ENCODE data around the gene C17orf67. TPM values are rescaled to one million over a fixed set of nuclear protein-coding genes. Genes with fewer than 3 reads are reported as not detected.

Gene C17orf67
- total RNA-seq, 1 experiment from 2014 or later, result 0.63 TPM

DNA sequence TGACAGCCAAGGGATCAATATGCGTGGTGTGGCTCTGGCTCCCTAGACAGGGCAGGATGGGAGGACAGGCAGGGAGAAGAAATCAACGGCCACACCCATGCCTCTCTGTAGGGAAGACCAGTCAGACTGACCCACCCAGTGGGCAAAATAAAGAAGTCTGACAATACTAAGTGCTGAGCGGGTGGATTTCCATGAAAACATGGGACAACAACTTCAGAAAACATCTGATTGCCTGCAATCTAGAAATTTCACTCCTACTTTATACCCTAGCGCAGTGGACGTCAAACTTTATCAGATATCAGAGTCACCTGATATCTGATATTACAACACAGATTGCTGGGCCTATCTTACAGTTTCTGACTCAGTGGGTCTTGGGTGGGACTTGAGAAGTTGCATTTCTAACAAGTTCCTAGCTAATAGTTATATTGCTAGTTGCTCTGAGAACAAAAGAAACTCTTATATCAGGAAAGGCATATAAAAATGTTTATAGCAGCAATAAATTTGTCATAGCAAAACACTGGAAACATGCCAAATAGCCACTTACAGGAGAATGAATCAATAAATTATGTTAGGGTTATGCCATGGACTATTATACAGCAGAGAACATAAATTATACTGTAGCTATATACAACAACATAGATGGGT, 38.4 kb downstream of the C17orf67 start:
- Histone ChIP-seq H3K27me3 (no peaks in the 10 kb centered on the region), H3K9me3 (no peaks in the 10 kb centered on the region), H3K4me3 (no peak overlapping the region), H3K36me3 (no peaks in the 10 kb centered on the region)
- no peak for DNase-seq

GRCh38 chr17:56793957-56794356, 39.8 kb downstream of the C17orf67 start:
- no peaks in the 10 kb centered on the region for H3K9me3 ChIP-seq
- no peak for DNase-seq
- no peak overlapping the region for H3K4me3 ChIP-seq
- no peaks in the 10 kb centered on the region for H3K36me3 ChIP-seq
- H3K27me3 ChIP-seq, result no peaks in the 10 kb centered on the region

GRCh38 chr17:56793531-56793930, 40.2 kb downstream of the C17orf67 start:
- Histone ChIP-seq H3K4me3 (no peak overlapping the region), H3K27me3 (no peaks in the 10 kb centered on the region)
- DNase-seq, result no peak

DNA sequence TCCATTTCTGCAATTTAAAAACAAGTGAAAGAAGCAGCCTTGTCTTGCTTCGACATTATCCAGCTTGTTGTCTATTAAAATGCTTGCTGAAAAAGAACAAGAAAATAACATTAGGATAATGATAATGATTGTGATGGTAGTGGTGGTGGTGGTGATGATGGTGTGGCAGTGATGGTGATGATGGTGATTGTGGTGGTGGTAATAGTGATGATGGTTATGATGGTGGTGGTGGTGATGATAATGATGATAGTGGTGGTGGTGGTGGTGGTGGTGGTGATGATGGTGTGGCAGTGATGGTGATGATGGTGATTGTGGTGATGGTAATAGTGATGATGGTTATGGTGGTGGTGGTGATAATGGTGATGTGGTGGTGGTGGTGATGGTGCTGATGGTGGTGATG, 41.5 kb downstream of the C17orf67 start:
- Histone ChIP-seq H3K27me3 (no peaks in the 10 kb centered on the region), H3K9me3 (no peaks in the 10 kb centered on the region), H3K4me3 (no peak overlapping the region), H3K36me3 (no peaks in the 10 kb centered on the region)
- no peak for DNase-seq

More at GRCh38 chr17:56793531-56793930, 40.2 kb downstream of the C17orf67 start:
- Histone ChIP-seq H3K9me3 (no peaks in the 10 kb centered on the region), H3K36me3 (no peaks in the 10 kb centered on the region)

DNA sequence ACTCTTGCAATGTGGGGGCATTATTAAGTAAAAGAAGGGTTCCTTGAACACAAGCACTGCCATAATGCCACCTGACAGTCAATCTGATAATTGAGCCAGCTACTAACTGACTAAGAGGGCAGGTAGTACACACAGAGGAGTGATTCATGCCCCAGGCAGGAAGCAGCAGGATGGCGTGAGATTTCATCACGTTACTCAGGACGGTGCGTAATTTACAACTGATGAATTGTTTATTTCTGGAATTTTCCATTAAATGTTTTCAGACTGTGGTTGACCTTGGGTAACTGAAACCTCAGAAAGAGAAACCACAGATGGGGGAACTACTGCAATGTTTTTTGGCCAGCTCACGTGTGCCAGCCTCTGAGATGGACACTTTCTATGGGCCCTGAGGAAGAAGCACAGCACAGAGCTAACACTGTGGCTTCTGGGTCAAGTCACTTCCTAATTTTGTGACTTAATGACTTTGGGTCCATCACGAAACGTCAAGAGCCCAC, 46.7 kb downstream of the C17orf67 start:
- H3K27me3 ChIP-seq, result no peaks in the 10 kb centered on the region
- no peaks in the 10 kb centered on the region for H3K9me3 ChIP-seq
- peak; percentile 72 for DNase-seq
- no peaks in the 10 kb centered on the region for H3K36me3 ChIP-seq
- no peak overlapping the region for H3K4me3 ChIP-seq

DNA sequence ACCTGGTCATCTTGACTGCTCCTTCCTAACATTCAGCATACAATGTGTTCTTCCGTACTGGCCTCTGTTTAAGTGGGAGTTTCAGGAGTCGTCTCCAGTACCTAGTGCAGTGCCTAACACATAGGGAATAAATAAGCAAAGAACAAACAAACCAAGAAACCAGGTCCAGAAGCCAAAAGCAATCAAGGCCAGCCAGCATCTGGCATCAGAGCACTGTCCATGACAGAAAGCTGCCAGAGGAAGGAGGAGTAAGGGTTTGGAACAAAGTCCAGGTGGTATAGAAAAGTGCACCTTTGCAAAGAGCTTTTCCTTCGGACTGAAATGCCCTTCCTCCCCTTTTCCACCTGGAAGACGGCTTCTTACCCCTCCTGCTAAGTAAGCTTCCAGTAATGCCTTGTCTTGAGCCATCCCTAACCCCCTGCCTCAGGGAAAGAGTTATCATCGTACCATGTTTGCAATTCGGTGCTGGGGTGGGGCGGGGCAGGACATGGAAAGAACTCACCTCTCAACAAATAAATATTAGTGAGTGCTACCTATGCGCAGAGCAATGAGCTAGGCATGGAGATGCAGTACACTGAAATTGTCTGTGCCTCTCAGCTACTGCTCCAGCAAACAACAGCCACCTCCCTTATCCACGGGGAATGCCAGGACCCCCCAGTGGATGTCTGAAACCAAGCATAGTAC, 47.6 kb downstream of the C17orf67 start:
- Histone ChIP-seq H3K36me3 (no peaks in the 10 kb centered on the region), H3K27me3 (no peaks in the 10 kb centered on the region), H3K4me3 (no peak overlapping the region), H3K9me3 (no peaks in the 10 kb centered on the region)
- no peak for DNase-seq

GRCh38 chr17:56785405-56785804, 48.3 kb downstream of the C17orf67 start:
- no peaks in the 10 kb centered on the region for H3K9me3 ChIP-seq

DNA sequence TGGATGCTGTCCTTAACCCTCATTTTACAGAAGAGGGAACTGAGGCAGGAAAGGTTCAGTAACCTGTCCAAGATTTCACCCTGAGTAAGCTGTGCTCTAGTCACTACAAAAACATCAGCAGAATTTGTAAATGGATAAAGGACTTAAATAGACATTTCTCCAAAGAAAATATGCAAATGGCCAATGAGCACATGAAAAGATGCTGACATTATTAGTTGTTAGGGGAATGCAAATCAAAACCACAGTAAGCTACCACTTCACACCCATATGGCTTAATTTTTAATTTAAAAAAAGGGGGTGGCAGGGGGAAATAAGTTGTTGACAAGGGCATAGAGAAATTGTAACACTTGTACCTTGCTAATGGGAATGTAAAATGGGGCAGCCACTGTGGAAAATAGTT, 51.4 kb downstream of the C17orf67 start:
- DNase-seq, result no peak
- no peak overlapping the region for H3K4me3 ChIP-seq
- H3K36me3 ChIP-seq, result no peaks in the 10 kb centered on the region
- H3K27me3 ChIP-seq, result peaks cover 3% of the 10 kb centered on the region; the same call in 1 of the 2 replicates
- H3K9me3 ChIP-seq, result no peaks in the 10 kb centered on the region

More at GRCh38 chr17:56785405-56785804, 48.3 kb downstream of the C17orf67 start:
- Histone ChIP-seq H3K36me3 (no peaks in the 10 kb centered on the region), H3K4me3 (no peak overlapping the region), H3K27me3 (peaks cover 3% of the 10 kb centered on the region; the same call in 1 of the 2 replicates)
- DNase-seq, result no peak

GRCh38 chr17:56781906-56782305, 51.8 kb downstream of the C17orf67 start:
- DNase-seq, result no peak
- H3K27me3 ChIP-seq, result peaks cover 3% of the 10 kb centered on the region; the same call in 1 of the 2 replicates
- H3K36me3 ChIP-seq, result no peaks in the 10 kb centered on the region
- H3K4me3 ChIP-seq, result no peak overlapping the region
- no peaks in the 10 kb centered on the region for H3K9me3 ChIP-seq

DNA sequence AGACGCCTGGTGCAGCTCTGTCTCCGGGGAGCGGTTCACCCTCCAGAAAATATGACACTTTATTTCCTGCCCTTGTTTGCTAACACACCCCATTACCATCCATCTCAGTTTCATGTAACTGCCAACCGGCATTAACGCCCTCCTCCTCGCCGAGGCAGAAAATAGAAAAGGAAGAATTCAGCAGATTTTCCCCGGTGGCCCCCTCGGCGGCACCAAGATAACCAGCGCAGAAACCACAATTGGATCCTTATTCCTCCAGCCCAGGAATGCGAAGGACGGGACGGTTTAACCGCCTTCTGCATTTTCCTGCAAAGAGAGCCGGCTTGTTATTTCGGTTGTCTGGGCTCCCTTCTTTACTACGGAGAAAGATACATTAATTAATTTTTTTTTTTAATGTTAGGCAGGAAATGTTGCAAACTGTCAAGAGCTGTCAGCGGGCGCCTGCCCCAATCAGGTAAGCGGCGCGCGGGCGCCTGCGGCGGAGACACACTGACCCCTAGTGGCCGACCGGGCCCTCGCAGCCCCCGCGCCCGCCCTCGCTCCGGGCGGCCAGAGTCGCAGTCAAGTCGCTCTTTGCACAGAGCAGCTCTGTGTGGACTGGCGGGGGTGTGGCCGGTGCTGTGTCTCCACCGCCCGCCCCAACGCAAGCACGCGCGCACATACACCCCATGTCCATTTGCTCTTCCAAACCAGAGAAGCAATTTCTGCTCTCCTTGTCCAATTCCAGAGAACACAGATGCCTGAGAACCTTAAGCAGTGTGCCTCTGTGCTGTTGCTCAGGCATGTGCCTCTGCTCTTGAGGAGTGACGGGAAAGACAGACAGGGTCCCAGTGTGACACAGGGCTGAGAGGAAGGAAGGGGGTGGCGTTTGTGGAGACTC, 53.6 kb downstream of the C17orf67 start:
- DNase-seq, result peak; percentile 68
- Histone ChIP-seq H3K4me3 (peak overlapping the region; percentile 13), H3K9me3 (no peaks in the 10 kb centered on the region), H3K36me3 (no peaks in the 10 kb centered on the region), H3K27me3 (peaks cover 3% of the 10 kb centered on the region; the same call in 1 of the 2 replicates)

GRCh38 chr17:56779322-56779721, 54.4 kb downstream of the C17orf67 start:
- DNase-seq, result no peak
- Histone ChIP-seq H3K4me3 (no peak overlapping the region), H3K36me3 (no peaks in the 10 kb centered on the region), H3K27me3 (peaks cover 3% of the 10 kb centered on the region; the same call in 1 of the 2 replicates), H3K9me3 (no peaks in the 10 kb centered on the region)

DNA sequence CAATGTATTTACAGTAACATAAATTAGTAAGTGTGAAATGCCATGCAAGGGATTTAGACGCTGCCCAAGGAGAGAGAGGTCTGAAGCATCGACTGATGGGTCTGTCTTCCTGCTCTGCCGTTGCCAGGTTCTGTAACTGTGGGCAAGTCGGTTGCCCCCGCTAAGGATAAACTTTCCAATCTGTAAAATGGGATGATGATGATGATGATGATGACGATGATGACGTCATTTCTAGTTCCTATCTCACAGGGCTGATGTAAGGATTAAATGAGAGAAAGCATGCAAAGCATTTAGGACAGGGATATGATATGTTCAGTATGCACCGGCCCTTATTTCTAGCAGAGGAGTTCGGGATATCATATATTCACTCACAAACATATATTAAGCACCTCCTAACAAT, 54.8 kb downstream of the C17orf67 start:
- Histone ChIP-seq H3K4me3 (no peak overlapping the region), H3K9me3 (no peaks in the 10 kb centered on the region), H3K36me3 (no peaks in the 10 kb centered on the region), H3K27me3 (peaks cover 3% of the 10 kb centered on the region; the same call in 1 of the 2 replicates)
- no peak for DNase-seq

DNA sequence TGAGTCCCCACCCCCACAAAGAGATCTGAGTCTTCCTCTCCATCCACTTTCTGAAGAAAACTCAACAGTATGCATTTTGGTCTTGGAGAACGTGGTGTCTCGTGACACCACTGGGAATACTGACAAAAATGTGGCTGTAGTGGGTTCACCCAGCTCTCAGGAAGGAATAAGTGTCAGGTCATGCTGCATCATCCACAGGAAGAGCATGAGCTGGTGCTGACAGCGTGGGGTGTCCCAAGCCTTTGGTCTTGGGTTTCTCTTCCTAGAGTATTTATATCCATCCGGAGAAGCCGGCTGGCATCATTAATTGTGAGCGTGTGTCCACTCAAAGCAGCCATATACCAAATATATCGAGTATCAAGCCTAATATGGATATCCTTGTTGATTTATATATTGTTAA, 55.9 kb downstream of the C17orf67 start:
- Histone ChIP-seq H3K36me3 (no peaks in the 10 kb centered on the region), H3K27me3 (peaks cover 3% of the 10 kb centered on the region; the same call in 1 of the 2 replicates), H3K4me3 (no peak overlapping the region), H3K9me3 (no peaks in the 10 kb centered on the region)
- no peak for DNase-seq

DNA sequence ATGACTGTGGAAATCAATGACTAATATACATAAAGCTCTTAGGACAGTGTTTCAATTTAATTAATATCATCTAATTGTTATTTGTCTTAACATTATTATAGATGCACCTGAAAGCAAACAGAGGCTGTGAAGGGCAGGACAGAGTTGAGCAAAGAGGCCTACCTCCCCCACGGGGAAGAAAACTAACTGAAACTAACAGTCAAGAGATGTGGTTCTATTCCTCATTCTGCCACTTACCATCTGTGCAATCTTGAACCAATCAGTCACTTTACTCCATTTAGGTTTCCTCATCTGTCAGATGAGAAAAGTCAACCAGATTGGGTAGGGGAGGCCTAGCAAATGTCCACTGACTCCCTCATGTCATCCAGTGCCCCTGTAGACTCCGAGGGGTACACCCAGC, 59.1 kb downstream of the C17orf67 start:
- DNase-seq, result no peak
- Histone ChIP-seq H3K36me3 (no peaks in the 10 kb centered on the region), H3K4me3 (no peak overlapping the region), H3K27me3 (no peaks in the 10 kb centered on the region), H3K9me3 (no peaks in the 10 kb centered on the region)

GRCh38 chr17:56773124-56773523, 60.6 kb downstream of the C17orf67 start:
- DNase-seq, result no peak
- no peak overlapping the region for H3K4me3 ChIP-seq
- no peaks in the 10 kb centered on the region for H3K27me3 ChIP-seq
- no peaks in the 10 kb centered on the region for H3K9me3 ChIP-seq
- no peaks in the 10 kb centered on the region for H3K36me3 ChIP-seq

DNA sequence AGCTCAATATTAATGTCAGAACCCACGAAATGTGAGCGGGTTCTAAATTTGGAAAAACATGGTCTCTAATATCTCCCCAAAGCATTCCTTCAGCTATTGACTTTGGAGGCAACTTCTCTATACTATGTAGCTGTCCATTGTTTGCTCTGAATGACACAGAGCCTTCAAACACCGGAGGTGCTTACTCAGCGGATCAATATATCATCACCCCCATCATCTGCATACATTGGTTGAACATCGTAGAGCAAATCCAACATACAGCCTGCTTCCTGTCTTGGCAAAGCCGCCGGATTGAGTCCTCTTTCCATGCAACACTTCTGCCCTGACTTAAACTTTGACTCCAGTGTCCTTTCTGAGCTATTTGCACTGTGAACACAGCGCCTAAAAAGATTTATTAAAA, 61.3 kb downstream of the C17orf67 start:
- Histone ChIP-seq H3K9me3 (no peaks in the 10 kb centered on the region), H3K4me3 (no peak overlapping the region), H3K27me3 (no peaks in the 10 kb centered on the region), H3K36me3 (no peaks in the 10 kb centered on the region)
- DNase-seq, result no peak

GRCh38 chr17:56771975-56772374, 61.7 kb downstream of the C17orf67 start:
- Histone ChIP-seq H3K9me3 (no peaks in the 10 kb centered on the region), H3K27me3 (no peaks in the 10 kb centered on the region), H3K36me3 (no peaks in the 10 kb centered on the region), H3K4me3 (no peak overlapping the region)
- DNase-seq, result no peak

Data from MG63 (cell line).